ENCODE measurements around the gene LGALS13.

Gene LGALS13

DNA sequence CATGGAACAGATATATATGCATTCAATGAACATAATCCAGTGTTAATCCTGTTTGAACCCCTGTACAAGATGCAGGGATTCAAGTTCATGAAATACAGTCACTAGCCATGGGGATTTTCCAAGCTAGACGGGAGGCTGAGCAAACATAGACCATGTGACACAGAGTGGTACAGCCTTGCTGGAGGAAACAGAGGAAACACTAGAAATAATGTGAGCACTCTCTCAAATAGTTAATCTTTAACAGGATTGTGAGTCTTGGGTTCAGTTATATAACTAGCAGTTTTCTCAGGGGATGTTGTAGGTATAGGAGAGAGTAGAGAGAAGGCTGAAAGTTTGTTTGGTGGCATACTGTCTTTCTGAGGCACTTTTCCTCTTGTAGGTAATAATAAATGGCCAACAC lies 39.4 kb downstream of the LGALS13 start:
- DNase-seq (ENCODE audit: low spot score) = no peak
- H3K4me3 Mint-ChIP-seq = no peak overlapping the region
- H3K4me1 Mint-ChIP-seq (ENCODE audit: low read depth) = no peaks in the 10 kb centered on the region
- no peaks in the 10 kb centered on the region for H3K36me3 Mint-ChIP-seq (ENCODE audit: low read depth)
- no peak overlapping the region for H3K27ac Mint-ChIP-seq
- peaks cover 2% of the 10 kb centered on the region for H3K27me3 Mint-ChIP-seq (ENCODE audit: low read depth)
- H3K9me3 Mint-ChIP-seq = no peaks in the 10 kb centered on the region

DNA sequence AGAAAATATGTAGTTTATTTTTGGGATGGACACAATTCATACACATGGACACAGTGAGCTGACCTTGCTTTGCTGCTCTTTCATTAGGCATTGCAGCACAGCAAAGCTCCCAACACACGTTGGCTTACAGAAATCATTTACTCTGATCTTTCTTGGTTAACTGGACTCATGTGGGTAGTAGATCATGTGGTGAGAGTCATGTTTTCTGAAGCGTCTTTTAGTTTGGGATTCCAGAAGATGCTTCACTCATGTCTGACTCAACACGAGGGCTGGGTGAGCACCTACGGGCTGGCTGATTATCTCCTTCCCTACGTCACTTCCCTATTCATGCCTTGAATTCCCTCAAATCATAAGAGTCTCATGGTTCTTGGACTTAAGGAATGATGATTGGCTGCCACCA lies 41.3 kb downstream of the LGALS13 start:
- Mint-ChIP-seq H3K36me3 (ENCODE audit: low read depth) (no peaks in the 10 kb centered on the region), H3K9me3 (no peaks in the 10 kb centered on the region), H3K27me3 (ENCODE audit: low read depth) (peaks cover 2% of the 10 kb centered on the region), H3K27ac (no peak overlapping the region), H3K4me1 (ENCODE audit: low read depth) (no peaks in the 10 kb centered on the region), H3K4me3 (no peak overlapping the region)
- no peak for DNase-seq (ENCODE audit: low spot score)

DNA sequence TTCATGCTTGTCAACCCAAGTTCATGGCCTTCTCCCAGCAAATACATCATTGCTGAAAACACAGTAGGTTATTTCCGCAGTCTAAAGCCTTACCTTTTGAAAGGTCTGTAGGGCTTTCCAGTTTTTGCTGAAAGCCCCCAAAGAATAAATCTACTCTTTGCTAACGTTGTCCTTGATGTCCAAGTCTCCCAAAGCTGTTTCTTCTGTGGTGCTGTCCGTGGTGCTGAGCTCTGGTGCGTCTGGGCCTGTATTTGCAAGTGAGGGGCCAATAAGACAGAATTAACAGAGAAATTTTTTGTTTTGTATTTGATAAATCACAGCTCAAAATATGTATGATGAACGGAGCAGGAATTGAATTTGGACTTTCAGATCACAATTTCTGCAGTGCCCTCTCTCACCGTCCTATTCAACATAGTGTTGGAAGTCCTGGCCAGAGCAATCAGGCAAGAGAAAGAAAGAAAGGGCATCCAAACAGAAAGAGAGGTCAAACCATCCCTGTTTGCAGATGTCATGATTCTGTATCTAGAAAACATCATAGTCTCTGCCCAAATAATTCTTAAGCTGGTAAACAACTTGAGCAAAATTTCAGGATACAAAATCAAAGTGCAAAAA lies 43.6 kb downstream of the LGALS13 start:
- Mint-ChIP-seq H3K4me1 (ENCODE audit: low read depth) (no peaks in the 10 kb centered on the region), H3K27ac (no peak overlapping the region), H3K36me3 (ENCODE audit: low read depth) (no peaks in the 10 kb centered on the region), H3K27me3 (ENCODE audit: low read depth) (peaks cover 8% of the 10 kb centered on the region), H3K9me3 (no peaks in the 10 kb centered on the region), H3K4me3 (no peak overlapping the region)
- DNase-seq (ENCODE audit: low spot score) = no peak

DNA sequence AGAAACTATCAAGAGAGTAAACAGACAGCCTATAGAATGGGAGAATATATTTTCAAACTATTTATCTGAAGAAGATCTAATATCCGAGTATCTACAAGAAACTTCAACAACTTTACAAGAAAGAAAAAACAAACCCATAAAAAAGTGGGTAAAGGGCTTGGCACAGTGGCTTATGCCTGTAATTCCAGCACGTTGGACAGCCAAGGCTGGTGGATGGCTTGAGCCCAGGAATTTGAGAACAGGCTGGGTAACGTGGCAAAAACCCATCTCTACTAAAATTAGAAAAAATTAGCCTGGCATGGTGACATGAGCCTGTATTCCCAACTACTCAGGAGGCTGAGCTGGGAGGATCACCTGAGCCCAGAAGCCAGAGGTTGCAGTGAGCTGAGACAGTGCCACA lies 45.6 kb downstream of the LGALS13 start:
- Mint-ChIP-seq H3K27ac (no peak overlapping the region), H3K9me3 (no peaks in the 10 kb centered on the region), H3K27me3 (ENCODE audit: low read depth) (peaks cover 23% of the 10 kb centered on the region), H3K4me3 (no peak overlapping the region), H3K36me3 (ENCODE audit: low read depth) (no peaks in the 10 kb centered on the region), H3K4me1 (ENCODE audit: low read depth) (no peaks in the 10 kb centered on the region)
- no peak for DNase-seq (ENCODE audit: low spot score)

DNA sequence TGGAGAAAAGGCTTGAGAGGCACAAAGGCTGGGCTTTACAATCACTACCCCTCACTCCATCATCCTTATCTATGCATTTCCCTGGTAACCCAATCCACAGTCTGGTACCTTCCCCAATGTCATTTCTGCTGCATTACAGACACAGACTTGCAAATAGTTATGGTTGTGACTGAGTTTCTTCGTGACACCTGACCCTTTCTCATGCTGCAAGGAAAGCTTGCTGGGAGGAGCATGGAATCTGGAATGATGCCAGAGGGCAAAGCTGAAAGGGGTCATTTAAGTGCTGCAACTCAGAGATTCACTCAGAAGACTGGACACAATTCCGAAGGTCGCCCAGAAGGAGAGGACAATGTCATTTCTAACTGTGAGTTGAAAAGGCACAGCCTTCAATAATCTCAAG lies 53.3 kb downstream of the LGALS13 start, which contains the start of gene LGALS16:
Gene LGALS16, plus strand, starts transcription at position 301 of the 400 bp plus-strand sequence. Its CDS starts 49 bp downstream, at position 350.
- no peaks in the 10 kb centered on the region for H3K4me1 Mint-ChIP-seq (ENCODE audit: low read depth)
- DNase-seq (ENCODE audit: low spot score) = no peak
- H3K9me3 Mint-ChIP-seq = no peaks in the 10 kb centered on the region
- no peak within 1 kb of the TSS for H3K4me3 Mint-ChIP-seq
- peaks cover 33% of the 10 kb centered on the region for H3K27me3 Mint-ChIP-seq (ENCODE audit: low read depth)
- H3K27ac Mint-ChIP-seq = no peak within 1 kb of the TSS
- H3K36me3 Mint-ChIP-seq (ENCODE audit: low read depth) = no peaks in the 10 kb centered on the region
